ENCODE results near the gene IL11. TPM values are rescaled to one million over a fixed set of nuclear protein-coding genes. Genes with fewer than 3 reads are reported as not detected.
A peak's percentile ranks its signal among the peaks of the same experiment; 100 is the strongest.

The IL11 gene
- total and polyA plus RNA-seq, 2 of the 13 experiments (the other 11 are each of a cell fraction or from before 2014, with no cell fraction given): 2.5 to 2.9 TPM

DNA sequence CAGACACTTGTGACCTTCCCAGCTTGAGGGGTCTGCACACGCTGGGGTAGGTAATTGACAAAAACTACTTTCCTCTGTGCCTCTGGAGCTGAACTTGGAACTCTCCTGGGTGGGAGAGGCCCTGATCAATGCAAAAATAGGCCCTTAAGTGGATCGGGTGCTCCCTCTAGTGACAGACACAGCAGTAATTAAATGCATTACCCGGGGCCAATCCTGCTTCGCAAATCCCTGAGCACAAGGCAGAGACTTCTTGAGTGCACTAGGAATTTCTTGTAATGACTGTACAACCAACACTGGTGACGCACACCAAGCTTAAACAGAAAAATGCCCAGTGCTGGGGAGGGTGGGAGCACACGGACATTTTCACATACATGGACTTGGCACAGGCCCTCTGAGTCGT, 47.9 kb upstream of the IL11 start:
- Histone ChIP-seq H3K27me3 (ENCODE audit: control insufficient read depth in 1 of 2, insufficient read depth in 2 of 2, low read length in 2 of 2) (peaks cover 0 to 11% of the 10 kb centered on the region in 2 experiments; a peak in 1 of 5 replicates), H3K4me2 (ENCODE audit: low read depth, low read length) (0 out of 2 replicates have a peak overlapping the region, but pooled peaks have one; percentile 1), H3K27ac (ENCODE audit: extremely low read length, insufficient read depth, low read length) (no peak overlapping the region), H3K79me2 (ENCODE audit: insufficient read depth, low read length) (no peaks in the 10 kb centered on the region), H3K4me3 (replicated peaks in 1 of 3; ENCODE audit: insufficient read depth in 1 of 3, low read depth in 2 of 3, low read length in 3 of 3) (no peak overlapping the region), H3K36me3 (replicated peaks in 1 of 2; ENCODE audit: control insufficient read depth in 1 of 2, insufficient read depth in 2 of 2, low read length in 2 of 2) (no peaks in the 10 kb centered on the region), H4K20me1 (ENCODE audit: insufficient read depth, low read length) (no peaks in the 10 kb centered on the region), H3K9ac (ENCODE audit: insufficient read depth, low read depth, low read length) (no peak overlapping the region), H3K9me3 (ENCODE audit: low read length) (no peaks in the 10 kb centered on the region), H3K4me1 (ENCODE audit: insufficient read depth, low read length) (peaks cover 10% of the 10 kb centered on the region), H2AFZ (ENCODE audit: low read length) (no peak overlapping the region)
- 12% methylated on average over 5 of the region's 7 CpGs for WGBS (ENCODE audit: low lambda C conversion rate)
- intact Hi-C loops (cut with micrococcal nuclease; ENCODE audit: unreplicated experiment) (loop anchor here (1.0 to 5.0 kb wide), 3 partner anchors 126 to 276 kb away; no protein-coding TSS in a partner anchor), in situ Hi-C loops (cut with HindIII; ENCODE audit: extremely low pct_ligation_motif_present, low pct_unique_long_range_greater_than_20kb) (loop anchor here (5.0 kb wide), 2 partner anchors 116 to 201 kb away; no protein-coding TSS in a partner anchor)
- BruUV-seq (replicated peaks): no TSS peak
- ATAC-seq (peak; percentile 92), FAIRE-seq (peak; percentile 68), DNase-seq (ENCODE audit: low spot score) (peak; percentile 70)
- ChIA-PET CTCF (ENCODE audit: low intra/inter-chr PET ratio, low total read pairs) (interaction anchor here (1.6 to 2.7 kb wide), 5 partner anchors 85 to 277 kb away, joined by 3 to 23 read pairs (median 9); no protein-coding TSS in a partner anchor), POLR2A (interaction anchor here (1.0 to 1.7 kb wide), 3 partner anchors 11 to 212 kb away, joined by 3 to 8 read pairs (median 3); partner anchors contain the start of gene UBE2S)
- no peak for TF ChIP-seq RARG (CRISPR knock-in tag; IDR thresholded peaks at IDR 0.05; ENCODE audit: low read depth)
- TF ChIP-seq PITX1 (CRISPR knock-in tag; IDR thresholded peaks at IDR 0.05): 0 out of 2 replicates have a peak, but pooled peaks have one; percentile 22
- no peak for TF ChIP-seq FOXK1 (CRISPR knock-in tag; IDR thresholded peaks at IDR 0.05; ENCODE audit: borderline replicate concordance, low read depth)
- TF ChIP-seq, protein P1, sequence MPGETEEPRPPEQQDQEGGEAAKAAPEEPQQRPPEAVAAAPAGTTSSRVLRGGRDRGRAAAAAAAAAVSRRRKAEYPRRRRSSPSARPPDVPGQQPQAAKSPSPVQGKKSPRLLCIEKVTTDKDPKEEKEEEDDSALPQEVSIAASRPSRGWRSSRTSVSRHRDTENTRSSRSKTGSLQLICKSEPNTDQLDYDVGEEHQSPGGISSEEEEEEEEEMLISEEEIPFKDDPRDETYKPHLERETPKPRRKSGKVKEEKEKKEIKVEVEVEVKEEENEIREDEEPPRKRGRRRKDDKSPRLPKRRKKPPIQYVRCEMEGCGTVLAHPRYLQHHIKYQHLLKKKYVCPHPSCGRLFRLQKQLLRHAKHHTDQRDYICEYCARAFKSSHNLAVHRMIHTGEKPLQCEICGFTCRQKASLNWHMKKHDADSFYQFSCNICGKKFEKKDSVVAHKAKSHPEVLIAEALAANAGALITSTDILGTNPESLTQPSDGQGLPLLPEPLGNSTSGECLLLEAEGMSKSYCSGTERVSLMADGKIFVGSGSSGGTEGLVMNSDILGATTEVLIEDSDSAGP (CRISPR knock-in tag; IDR thresholded peaks at IDR 0.05; ENCODE audit: borderline replicate concordance): 0 out of 2 replicates have a peak, but pooled peaks have one; percentile 7
- no peak for TF ChIP-seq ZNF225 (CRISPR knock-in tag; IDR thresholded peaks at IDR 0.05)
- TF ChIP-seq GATAD1 (CRISPR knock-in tag; IDR thresholded peaks at IDR 0.05): peak; percentile 34; the same call in 1 of the 2 replicates
- no peak for TF ChIP-seq DMAP1 (CRISPR knock-in tag; IDR thresholded peaks at IDR 0.05)
- TF ChIP-seq TGIF2 (CRISPR knock-in tag; IDR thresholded peaks at IDR 0.05): no peak
- no peak for TF ChIP-seq ZNF253 (CRISPR knock-in tag; IDR thresholded peaks at IDR 0.05; ENCODE audit: borderline replicate concordance)
- no peak for TF ChIP-seq ZFP36L2 (CRISPR knock-in tag; IDR thresholded peaks at IDR 0.05)
- TF ChIP-seq, protein P2, sequence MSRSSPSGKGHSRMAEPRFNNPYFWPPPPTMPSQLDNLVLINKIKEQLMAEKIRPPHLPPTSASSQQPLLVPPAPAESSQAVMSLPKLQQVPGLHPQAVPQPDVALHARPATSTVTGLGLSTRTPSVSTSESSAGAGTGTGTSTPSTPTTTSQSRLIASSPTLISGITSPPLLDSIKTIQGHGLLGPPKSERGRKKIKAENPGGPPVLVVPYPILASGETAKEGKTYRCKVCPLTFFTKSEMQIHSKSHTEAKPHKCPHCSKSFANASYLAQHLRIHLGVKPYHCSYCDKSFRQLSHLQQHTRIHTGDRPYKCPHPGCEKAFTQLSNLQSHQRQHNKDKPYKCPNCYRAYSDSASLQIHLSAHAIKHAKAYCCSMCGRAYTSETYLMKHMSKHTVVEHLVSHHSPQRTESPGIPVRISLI (CRISPR knock-in tag; IDR thresholded peaks at IDR 0.05; ENCODE audit: borderline replicate concordance): no peak
- TF ChIP-seq, protein P3, sequence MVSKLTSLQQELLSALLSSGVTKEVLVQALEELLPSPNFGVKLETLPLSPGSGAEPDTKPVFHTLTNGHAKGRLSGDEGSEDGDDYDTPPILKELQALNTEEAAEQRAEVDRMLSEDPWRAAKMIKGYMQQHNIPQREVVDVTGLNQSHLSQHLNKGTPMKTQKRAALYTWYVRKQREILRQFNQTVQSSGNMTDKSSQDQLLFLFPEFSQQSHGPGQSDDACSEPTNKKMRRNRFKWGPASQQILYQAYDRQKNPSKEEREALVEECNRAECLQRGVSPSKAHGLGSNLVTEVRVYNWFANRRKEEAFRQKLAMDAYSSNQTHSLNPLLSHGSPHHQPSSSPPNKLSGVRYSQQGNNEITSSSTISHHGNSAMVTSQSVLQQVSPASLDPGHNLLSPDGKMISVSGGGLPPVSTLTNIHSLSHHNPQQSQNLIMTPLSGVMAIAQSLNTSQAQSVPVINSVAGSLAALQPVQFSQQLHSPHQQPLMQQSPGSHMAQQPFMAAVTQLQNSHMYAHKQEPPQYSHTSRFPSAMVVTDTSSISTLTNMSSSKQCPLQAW (CRISPR knock-in tag; IDR thresholded peaks at IDR 0.05): 0 out of 2 replicates have a peak, but pooled peaks have one; percentile 31
- TF ChIP-seq, protein P4, sequence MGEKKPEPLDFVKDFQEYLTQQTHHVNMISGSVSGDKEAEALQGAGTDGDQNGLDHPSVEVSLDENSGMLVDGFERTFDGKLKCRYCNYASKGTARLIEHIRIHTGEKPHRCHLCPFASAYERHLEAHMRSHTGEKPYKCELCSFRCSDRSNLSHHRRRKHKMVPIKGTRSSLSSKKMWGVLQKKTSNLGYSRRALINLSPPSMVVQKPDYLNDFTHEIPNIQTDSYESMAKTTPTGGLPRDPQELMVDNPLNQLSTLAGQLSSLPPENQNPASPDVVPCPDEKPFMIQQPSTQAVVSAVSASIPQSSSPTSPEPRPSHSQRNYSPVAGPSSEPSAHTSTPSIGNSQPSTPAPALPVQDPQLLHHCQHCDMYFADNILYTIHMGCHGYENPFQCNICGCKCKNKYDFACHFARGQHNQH (CRISPR knock-in tag; IDR thresholded peaks at IDR 0.05): 0 out of 2 replicates have a peak, but pooled peaks have one; percentile 45
- TF ChIP-seq ZNF17 (CRISPR knock-in tag; IDR thresholded peaks at IDR 0.05): no peak
- no peak for TF ChIP-seq RBAK (CRISPR knock-in tag; IDR thresholded peaks at IDR 0.05)
- TF ChIP-seq SIX4 (CRISPR knock-in tag; IDR thresholded peaks at IDR 0.05): no peak
- no peak for TF ChIP-seq ZNF749 (CRISPR knock-in tag; IDR thresholded peaks at IDR 0.05; ENCODE audit: borderline replicate concordance)
